HepG2 (cell line): ENCODE results near the gene EPHA2. TPM values are rescaled to one million over a fixed set of nuclear protein-coding genes. Genes with fewer than 3 reads are reported as not detected.

Experiments
- AGO2 ChIP-seq: fragments of 200-400 bp; formaldehyde crosslinking; optimal IDR thresholded peaks from 2 replicates; pipeline ENCODE3; 2017; ENCODE audit warnings: mild to moderate bottlenecking, low read depth, low read length, moderate library complexity
- AHDC1 ChIP-seq: sonication (generic); formaldehyde crosslinking; IDR thresholded peaks from 2 replicates; pipeline ENCODE4 v1.5.1; 2020; ENCODE audit warnings: mild to moderate bottlenecking, missing genetic modification reagents, borderline replicate concordance
- ATF7-NPFF ChIP-seq: sonication (generic); formaldehyde crosslinking; IDR thresholded peaks from 2 replicates; pipeline ENCODE4 v1.8.1; 2023; ENCODE audit warnings: mild to moderate bottlenecking, low read depth, missing genetic modification reagents, moderate library complexity
- CENPT ChIP-seq: sonication (generic); formaldehyde crosslinking; IDR thresholded peaks from 2 replicates; pipeline ENCODE4 v1.8.0; 2022; ENCODE audit warnings: low read depth, mild to moderate bottlenecking, moderate library complexity, missing genetic modification reagents
- CHCHD3 ChIP-seq: sonication (generic); formaldehyde crosslinking; IDR thresholded peaks from 2 replicates; pipeline ENCODE4 v1.8.0; 2022; ENCODE audit warnings: mild to moderate bottlenecking, missing genetic modification reagents, moderate library complexity
- HDAC1 ChIP-seq: sonication (generic); formaldehyde crosslinking; IDR thresholded peaks from 2 replicates; pipeline ENCODE4 v1.5.1; 2020; ENCODE audit warnings: mild to moderate bottlenecking, missing genetic modification reagents
- HINFP ChIP-seq: sonication (generic); formaldehyde crosslinking; IDR thresholded peaks from 2 replicates; pipeline ENCODE4 v1.4.0; 2020; ENCODE audit warnings: low read depth, mild to moderate bottlenecking, missing genetic modification reagents
- MTERF4 ChIP-seq: sonication (generic); formaldehyde crosslinking; IDR thresholded peaks from 2 replicates; pipeline ENCODE4 v1.8.0; 2023; ENCODE audit warnings: mild to moderate bottlenecking, missing genetic modification reagents
- MZF1 ChIP-seq: sonication (generic); formaldehyde crosslinking; IDR thresholded peaks from 2 replicates; pipeline ENCODE4 v1.8.1; 2023; ENCODE audit warnings: mild to moderate bottlenecking, missing genetic modification reagents, borderline replicate concordance
- SKI ChIP-seq: fragments of 450-650 bp; IDR thresholded peaks from one replicate; pipeline ENCODE4 v1.6.1; 2018; ENCODE audit warnings: mild to moderate bottlenecking; ENCODE audit not compliant: partially characterized antibody
- SNAPC2 ChIP-seq: sonication (generic); formaldehyde crosslinking; IDR thresholded peaks from 2 replicates; pipeline ENCODE4 v1.8.1; 2022; ENCODE audit warnings: mild to moderate bottlenecking, missing genetic modification reagents
- SOX6 ChIP-seq, 2 experiments: fragments of 450-650 bp in 1 of 2; sonication (generic) in 1 of 2; formaldehyde crosslinking in 1 of 2; IDR thresholded peaks; 2 replicates each; pipeline versions ENCODE4 v1.4.0 to v1.6.1; 2017 to 2020; ENCODE audit warnings: antibody characterized with exemption in 1 of 2, mild to moderate bottlenecking in 1 of 2, missing genetic modification reagents in 1 of 2
- SP140L ChIP-seq: sonication (generic); formaldehyde crosslinking; IDR thresholded peaks from 2 replicates; pipeline ENCODE4 v1.4.0; 2020; ENCODE audit warnings: missing genetic modification reagents, borderline replicate concordance
- SRY ChIP-seq: sonication (generic); formaldehyde crosslinking; IDR thresholded peaks from 2 replicates; pipeline ENCODE4 v1.8.0; 2022; ENCODE audit warnings: mild to moderate bottlenecking, missing genetic modification reagents
- STAG1 ChIP-seq: sonication (generic); formaldehyde crosslinking; IDR thresholded peaks from 2 replicates; pipeline ENCODE4 v1.4.0; 2020; ENCODE audit warnings: missing genetic modification reagents
- TEAD2 ChIP-seq: sonication (generic); formaldehyde crosslinking; IDR thresholded peaks from 2 replicates; pipeline ENCODE4 v1.9.0; 2021; ENCODE audit warnings: missing genetic modification reagents
- YEATS4 ChIP-seq: sonication (generic); formaldehyde crosslinking; IDR thresholded peaks from 2 replicates; pipeline ENCODE4 v1.4.0; 2020; ENCODE audit warnings: missing genetic modification reagents, borderline replicate concordance
- ZMYM3 ChIP-seq: sonication (generic); formaldehyde crosslinking; IDR thresholded peaks from 2 replicates; pipeline ENCODE4 v1.5.1; 2020; ENCODE audit warnings: mild to moderate bottlenecking, missing genetic modification reagents
- ZNF230 ChIP-seq: sonication (generic); formaldehyde crosslinking; IDR thresholded peaks from 2 replicates; pipeline ENCODE4 v1.4.0; 2020; ENCODE audit warnings: mild to moderate bottlenecking, missing genetic modification reagents
- ZNF724P ChIP-seq: sonication (generic); formaldehyde crosslinking; IDR thresholded peaks from 2 replicates; pipeline ENCODE4 v1.8.0; 2022; ENCODE audit warnings: missing genetic modification reagents, borderline replicate concordance
- ZSCAN30 ChIP-seq: sonication (generic); formaldehyde crosslinking; IDR thresholded peaks from 2 replicates; pipeline ENCODE4 v1.5.0; 2020; ENCODE audit warnings: mild to moderate bottlenecking, missing genetic modification reagents
- polyA plus RNA-seq, 8 experiments: library from polyadenylated mRNA; depleted of rRNA in 3 of 8; stranded (reverse) in 7 of 8; unstranded in 1 of 8; fragments of >200 nt; fragmentation: Illumina TruSeq in 4 of 8; extraction: Trizol in 4 of 8; gene quantifications; 2 replicates each; pipeline versions ENCODE4 v1.2.1 to v1.2.3, GENCODE V29; 2011 to 2016; ENCODE audit warnings: low read depth in 4 of 8, missing spikeins in 1 of 8, mixed read lengths in 1 of 8; ENCODE audit not compliant: insufficient read depth in 1 of 8
- total RNA-seq, 5 experiments: library from RNA; depleted of rRNA; stranded (reverse); fragments of >200 nt; fragmentation: Illumina TruSeq; extraction: Trizol; gene quantifications; 2 replicates each; pipeline ENCODE4 v1.2.3, GENCODE V29; 2016; ENCODE audit warnings: low read depth in 1 of 5

Gene EPHA2
- total and polyA plus RNA-seq, 2 of the 13 experiments (the other 11 are each of a cell fraction or from before 2014, with no cell fraction given) = 33.6 to 53.6 TPM

- TF ChIP-seq ZNF230 = 0 out of 2 replicates have a peak, but pooled peaks have one; percentile 78
- no peak for TF ChIP-seq SKI
- TF ChIP-seq ZNF724P (CRISPR knock-in tag) = 0 out of 2 replicates have a peak, but pooled peaks have one; percentile 51
- TF ChIP-seq ZSCAN30 (CRISPR knock-in tag) = no peak
- TF ChIP-seq TEAD2 = no peak
- no peak for TF ChIP-seq AHDC1 (CRISPR knock-in tag)
- TF ChIP-seq HINFP (CRISPR knock-in tag) = peak; percentile 12; the same call in 1 of the 2 replicates
- TF ChIP-seq SOX6 (IDR thresholded peaks at IDR 0.05) = no peak
- no peak for TF ChIP-seq SOX6 (CRISPR knock-in tag; IDR thresholded peaks at IDR 0.05)
- no peak for TF ChIP-seq STAG1
- no peak for TF ChIP-seq MZF1
- peak; percentile 18; the same call in 1 of the 2 replicates for TF ChIP-seq SNAPC2
- TF ChIP-seq SP140L (CRISPR knock-in tag) = no peak
- TF ChIP-seq HDAC1 (CRISPR knock-in tag) = peak; percentile 57; the same call in 1 of the 2 replicates
- TF ChIP-seq ATF7-NPFF (CRISPR knock-in tag) = peak; percentile 87
- peak; percentile 78; the same call in 1 of the 2 replicates for TF ChIP-seq CENPT (CRISPR knock-in tag)
- TF ChIP-seq CHCHD3 (CRISPR knock-in tag) = 0 out of 2 replicates have a peak, but pooled peaks have one; percentile 53
- TF ChIP-seq ZMYM3 (CRISPR knock-in tag) = no peak
- peak; percentile 68; the same call in 1 of the 2 replicates for TF ChIP-seq YEATS4 (CRISPR knock-in tag)
- TF ChIP-seq SRY = peak; percentile 86; the same call in 1 of the 2 replicates
- peak; percentile 66 for TF ChIP-seq AGO2
- TF ChIP-seq MTERF4 (CRISPR knock-in tag) = peak; percentile 73; the same call in 1 of the 2 replicates
Measured at GRCh38 chr1:16155537-16156410, at the start of gene EPHA2 (continued).
